Measurements from ENCODE around the gene SLC8A3.
"Not testable (repeated sequence)": the region's sequence is repeated elsewhere in the genome, so short reads cannot be mapped to it uniquely, and the experiment has no call there.

The SLC8A3 gene, protein sequence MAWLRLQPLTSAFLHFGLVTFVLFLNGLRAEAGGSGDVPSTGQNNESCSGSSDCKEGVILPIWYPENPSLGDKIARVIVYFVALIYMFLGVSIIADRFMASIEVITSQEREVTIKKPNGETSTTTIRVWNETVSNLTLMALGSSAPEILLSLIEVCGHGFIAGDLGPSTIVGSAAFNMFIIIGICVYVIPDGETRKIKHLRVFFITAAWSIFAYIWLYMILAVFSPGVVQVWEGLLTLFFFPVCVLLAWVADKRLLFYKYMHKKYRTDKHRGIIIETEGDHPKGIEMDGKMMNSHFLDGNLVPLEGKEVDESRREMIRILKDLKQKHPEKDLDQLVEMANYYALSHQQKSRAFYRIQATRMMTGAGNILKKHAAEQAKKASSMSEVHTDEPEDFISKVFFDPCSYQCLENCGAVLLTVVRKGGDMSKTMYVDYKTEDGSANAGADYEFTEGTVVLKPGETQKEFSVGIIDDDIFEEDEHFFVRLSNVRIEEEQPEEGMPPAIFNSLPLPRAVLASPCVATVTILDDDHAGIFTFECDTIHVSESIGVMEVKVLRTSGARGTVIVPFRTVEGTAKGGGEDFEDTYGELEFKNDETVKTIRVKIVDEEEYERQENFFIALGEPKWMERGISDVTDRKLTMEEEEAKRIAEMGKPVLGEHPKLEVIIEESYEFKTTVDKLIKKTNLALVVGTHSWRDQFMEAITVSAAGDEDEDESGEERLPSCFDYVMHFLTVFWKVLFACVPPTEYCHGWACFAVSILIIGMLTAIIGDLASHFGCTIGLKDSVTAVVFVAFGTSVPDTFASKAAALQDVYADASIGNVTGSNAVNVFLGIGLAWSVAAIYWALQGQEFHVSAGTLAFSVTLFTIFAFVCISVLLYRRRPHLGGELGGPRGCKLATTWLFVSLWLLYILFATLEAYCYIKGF

DNA sequence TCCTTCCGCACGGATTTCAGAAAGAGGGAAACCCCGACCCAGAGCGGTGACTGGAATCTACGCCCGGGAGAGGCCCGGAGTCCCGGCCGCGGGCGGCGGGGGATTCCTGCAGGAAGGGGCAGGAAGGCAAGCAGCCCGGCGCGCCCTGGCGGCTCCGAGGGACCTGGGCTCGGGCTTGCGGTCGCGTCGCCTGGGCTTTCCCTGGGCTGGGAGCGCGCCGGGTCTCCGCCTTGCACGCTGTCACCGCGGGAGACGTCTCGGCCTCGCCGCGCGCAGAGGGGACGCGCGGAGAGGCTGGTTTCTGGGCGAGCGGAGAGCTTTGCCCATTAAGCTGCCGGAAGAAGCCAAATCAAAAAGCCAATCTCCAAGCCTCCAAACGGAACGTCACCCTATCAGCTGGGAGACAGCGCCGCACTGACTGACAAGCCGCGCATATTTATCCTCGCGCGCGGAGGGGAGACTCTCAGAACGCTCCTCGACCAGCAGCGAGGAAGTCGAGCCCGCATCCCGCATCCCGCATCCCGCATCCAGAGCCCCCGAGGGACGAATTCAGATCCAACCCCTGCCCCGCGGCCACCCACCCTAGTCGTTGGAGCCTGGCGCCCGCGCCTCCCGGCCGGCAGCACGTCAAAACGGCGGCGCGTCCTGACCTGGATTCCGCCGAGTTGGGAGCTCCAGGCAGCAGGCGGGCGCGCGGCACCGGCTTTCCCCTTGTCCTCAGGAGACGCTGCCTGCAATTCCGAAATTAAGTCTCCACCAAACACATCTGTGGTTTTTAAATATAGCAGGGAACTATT lies at the start of gene SLC8A3:
TSS of gene SLC8A3 (minus strand) at position 293 of the 797 bp plus-strand sequence. CDS start 20,529 bp downstream, outside the sequence.
- TF ChIP-seq, protein P1, sequence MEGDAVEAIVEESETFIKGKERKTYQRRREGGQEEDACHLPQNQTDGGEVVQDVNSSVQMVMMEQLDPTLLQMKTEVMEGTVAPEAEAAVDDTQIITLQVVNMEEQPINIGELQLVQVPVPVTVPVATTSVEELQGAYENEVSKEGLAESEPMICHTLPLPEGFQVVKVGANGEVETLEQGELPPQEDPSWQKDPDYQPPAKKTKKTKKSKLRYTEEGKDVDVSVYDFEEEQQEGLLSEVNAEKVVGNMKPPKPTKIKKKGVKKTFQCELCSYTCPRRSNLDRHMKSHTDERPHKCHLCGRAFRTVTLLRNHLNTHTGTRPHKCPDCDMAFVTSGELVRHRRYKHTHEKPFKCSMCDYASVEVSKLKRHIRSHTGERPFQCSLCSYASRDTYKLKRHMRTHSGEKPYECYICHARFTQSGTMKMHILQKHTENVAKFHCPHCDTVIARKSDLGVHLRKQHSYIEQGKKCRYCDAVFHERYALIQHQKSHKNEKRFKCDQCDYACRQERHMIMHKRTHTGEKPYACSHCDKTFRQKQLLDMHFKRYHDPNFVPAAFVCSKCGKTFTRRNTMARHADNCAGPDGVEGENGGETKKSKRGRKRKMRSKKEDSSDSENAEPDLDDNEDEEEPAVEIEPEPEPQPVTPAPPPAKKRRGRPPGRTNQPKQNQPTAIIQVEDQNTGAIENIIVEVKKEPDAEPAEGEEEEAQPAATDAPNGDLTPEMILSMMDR (IDR thresholded peaks at IDR 0.05; ENCODE audit: borderline replicate concordance, insufficient read depth, low read depth, low read length), result no peak

DNA sequence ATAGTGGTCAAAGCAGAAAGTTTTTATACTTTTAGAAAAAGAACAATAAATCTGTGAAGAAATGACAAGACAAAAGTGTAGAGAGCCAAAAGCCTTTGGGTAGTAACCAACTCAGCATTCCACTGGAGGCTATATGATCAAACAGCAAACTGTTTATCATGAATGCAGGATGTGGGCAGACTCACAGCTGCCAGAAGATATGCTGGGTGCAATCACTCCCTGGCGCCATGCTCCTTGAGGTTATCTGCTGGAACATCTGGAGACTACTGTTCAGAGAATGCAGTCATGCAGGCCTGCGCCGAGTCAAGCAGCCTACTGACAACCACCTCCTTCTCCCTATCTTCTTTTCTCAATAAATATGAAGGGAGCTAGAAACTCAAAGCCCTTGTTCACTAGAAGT lies 49.0 kb upstream of the SLC8A3 start:
- TF ChIP-seq, protein P1 (IDR thresholded peaks at IDR 0.05; ENCODE audit: borderline replicate concordance, insufficient read depth, low read depth, low read length), result no peak
- no peak overlapping the region for H3K4me3 ChIP-seq (ENCODE audit: low read depth, low read length)

More for the DNA sequence above, at the start of gene SLC8A3:
- peak within 1 kb of the TSS; percentile 93 for H3K4me3 ChIP-seq (ENCODE audit: low read depth, low read length)

DNA sequence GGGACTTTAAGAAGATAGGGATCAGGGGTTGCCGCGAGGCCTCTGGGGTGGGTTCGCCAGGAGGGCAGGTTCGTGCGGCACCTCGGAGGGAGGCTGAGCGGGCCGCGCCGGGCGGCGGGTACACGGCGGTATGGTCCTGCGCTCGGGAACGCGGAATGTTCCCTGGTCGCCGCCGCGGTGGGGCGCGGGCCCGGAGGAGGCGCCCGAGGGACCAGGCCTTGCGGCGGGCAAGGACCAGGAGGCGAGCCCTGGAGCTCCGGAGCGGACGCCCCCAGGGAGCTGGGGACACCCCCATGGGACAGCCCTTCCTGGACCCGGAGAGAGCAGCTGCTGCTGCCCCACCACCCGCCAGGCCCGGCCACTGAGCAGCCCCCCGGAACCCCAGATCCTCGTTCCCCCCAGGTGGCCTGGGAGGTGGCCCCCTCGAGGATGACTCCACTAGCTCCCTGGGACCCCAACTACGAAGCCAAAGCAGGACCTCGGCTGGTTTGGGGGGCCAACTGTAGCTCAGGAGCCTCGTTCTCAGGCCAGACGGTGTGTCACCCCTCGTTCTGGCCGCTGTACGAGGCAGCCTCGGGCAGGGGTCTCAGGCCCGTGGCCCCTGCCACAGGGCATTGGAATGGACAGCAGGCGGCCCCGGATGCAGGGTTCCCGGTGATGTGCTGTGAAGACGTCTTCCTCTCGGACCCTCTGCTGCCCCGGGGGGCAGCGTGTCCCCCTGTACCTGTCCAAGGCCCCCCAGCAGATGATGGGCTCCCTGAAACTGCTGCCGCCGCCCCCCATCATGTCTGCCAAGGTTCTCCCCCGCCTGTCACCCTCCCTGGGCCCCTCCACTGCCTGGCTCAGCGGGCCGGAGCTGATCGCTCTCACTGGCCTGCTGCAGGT lies 45.6 kb upstream of the SLC8A3 start:
- H3K4me3 ChIP-seq (ENCODE audit: low read depth, low read length), result no peak overlapping the region
- TF ChIP-seq, protein P1 (IDR thresholded peaks at IDR 0.05; ENCODE audit: borderline replicate concordance, insufficient read depth, low read depth, low read length), result no peak

DNA sequence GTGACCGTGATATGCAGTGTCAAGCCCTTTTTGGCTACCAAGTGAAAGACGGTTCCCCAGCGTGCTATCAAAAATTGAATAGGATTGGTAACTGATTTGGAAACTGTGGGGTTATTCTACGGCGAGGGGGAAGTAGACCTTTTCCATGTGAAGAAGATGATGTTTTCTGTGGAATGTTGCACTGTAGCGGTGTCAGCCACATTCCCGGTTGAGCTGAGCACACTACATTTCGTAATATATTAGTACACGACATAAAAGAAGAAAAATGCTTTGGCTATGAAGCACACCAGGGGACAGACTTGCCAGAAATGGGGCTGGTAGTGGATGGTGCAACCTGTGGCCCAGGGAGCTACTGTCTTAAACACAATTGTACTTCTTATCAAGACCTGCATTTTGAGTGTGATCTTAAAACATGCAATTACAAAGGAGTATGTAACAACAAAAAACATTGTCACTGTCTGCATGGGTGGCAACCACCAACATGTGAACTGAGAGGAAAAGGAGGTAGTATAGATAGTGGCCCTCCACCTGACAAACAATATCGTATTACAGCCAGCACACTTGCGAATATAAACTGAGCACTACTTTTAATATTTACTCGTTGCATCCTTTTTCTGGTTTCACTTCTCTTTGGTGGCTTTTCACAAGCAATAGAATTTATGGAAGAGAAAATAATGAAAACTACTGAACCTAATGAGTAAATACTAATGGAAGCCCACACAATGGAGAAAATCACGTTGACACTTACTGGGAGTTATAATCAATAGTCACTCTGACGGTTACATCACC lies 43.2 kb upstream of the SLC8A3 start:
- not testable (repeated sequence) for H3K4me3 ChIP-seq (ENCODE audit: low read depth, low read length)

DNA sequence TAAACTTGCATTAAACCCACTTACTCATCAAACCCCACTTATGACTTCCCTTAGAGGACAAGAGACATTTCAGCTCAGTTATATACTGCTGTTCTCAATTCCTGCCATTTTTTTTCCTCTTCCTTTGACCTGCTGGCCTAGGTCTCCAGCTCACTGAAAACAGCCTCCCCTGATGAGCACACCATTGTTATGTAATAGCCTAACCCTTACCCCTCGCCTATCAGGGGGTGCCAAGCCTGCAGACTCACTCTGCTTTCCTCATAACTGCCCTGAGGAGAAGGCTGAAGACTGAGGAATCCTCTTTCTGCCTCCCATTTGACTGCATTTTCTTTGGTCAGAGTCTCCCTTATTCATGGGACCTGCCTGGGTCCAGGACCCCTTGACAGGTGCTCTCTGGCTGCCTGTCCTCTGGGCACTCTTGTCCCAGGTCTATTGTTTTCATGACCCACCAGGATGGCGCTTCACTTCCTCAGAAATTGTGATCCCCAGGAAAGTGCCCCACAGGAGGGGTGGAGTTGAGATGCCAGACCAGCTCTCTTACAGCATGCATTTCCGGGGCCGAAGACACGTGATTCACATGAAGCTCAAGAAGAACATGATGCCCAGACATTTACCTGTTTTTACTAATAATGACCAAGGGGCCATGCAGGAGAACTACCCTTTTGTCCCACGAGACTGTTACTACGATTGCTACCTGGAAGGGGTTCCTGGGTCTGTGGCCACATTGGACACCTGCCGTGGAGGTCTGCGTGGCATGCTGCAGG lies 41.3 kb upstream of the SLC8A3 start:
- not testable (repeated sequence) for H3K4me3 ChIP-seq (ENCODE audit: low read depth, low read length)

DNA sequence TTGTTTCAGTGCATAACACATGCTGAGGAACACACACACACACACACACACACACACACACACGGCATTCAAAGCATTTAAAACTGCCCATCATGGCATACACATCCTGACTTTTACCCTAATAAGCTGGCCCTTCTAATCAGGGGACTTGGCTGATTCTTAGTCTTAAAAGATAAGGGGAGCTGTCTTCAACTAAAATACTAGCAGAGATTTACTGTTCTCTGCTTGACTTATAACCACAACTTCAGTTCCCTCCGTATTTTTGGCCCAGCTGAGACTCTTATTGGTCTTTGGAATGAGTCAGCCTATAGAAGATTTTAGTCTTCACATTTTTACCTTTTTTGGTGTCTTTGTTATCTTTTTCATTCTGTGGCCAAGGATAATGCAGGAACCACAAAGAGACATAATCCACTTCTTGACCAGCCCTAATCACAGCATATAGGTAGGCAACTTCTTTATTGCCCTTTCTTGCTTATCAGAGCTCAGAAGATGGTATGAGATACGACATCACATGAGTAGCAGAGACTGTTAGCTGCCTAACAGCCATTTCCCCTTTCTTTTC lies 25.1 kb upstream of the SLC8A3 start:
- TF ChIP-seq, protein P1 (IDR thresholded peaks at IDR 0.05; ENCODE audit: borderline replicate concordance, insufficient read depth, low read depth, low read length), result no peak
- no peak overlapping the region for H3K4me3 ChIP-seq (ENCODE audit: low read depth, low read length)

Measured in GM12875 (cell line).